Skin epidermis (tissue), 12 donors: Measurements from ENCODE around the gene VPS13C.

Experiments
- H3K27ac ChIP-seq, 21 experiments: fragments of 200-600 bp; sonication (generic) in 11 of 21; one replicate each; pipeline ENCODE4 v1.5.0; 2020; ENCODE audit warnings: mild to moderate bottlenecking in 3 of 21, inconsistent platforms in 2 of 21, moderate library complexity in 2 of 21
- H3K4me3 ChIP-seq, 7 experiments: fragments of 200-600 bp; sonication (generic) in 2 of 7; one replicate each; pipeline ENCODE4 v1.5.0; 2020; ENCODE audit warnings: inconsistent platforms in 2 of 7, mild to moderate bottlenecking in 2 of 7, moderate library complexity in 1 of 7

VPS13C gene

DNA sequence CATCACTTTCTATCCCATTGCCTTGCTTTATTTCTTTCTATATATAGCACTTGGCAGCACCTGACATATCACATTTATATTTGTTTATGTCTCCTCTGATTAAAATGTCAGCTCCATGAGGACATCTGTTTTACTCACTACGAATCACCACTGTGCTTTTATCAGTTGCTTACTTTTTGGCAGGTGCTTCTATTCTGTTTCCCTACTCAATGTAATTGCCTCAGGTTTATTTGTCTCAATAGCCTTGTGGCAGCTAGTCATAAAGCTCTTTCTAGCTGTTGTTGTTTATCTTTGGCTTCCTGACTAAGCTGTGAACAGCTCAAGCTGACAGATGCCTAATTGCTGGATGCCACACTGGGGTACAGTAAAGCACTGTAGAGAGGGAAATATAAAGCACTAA is 85.5 kb downstream of the VPS13C start:
- no peak overlapping the region for H3K27ac ChIP-seq

DNA sequence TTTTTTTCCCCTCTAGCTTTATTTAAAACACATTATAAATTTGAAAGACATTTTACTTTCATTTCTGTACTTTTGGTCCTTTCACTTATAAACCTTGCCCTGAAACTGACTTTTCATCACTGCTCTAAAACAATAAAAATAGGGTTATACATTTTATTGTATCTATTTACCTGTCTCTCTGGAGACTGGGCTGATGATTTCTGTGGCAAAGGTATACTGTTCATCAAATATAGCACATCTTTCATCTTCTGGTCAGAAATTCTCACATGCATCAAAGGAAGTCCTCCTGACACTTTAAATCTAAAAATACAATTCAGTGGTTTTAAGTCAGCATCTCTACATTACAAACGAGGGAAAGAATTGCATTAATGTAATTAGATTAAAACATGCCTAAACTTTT is 86.1 kb downstream of the VPS13C start:
- no peak overlapping the region for H3K27ac ChIP-seq

More for the DNA sequence above, 85.5 kb downstream of the VPS13C start:
- no peak overlapping the region for H3K4me3 ChIP-seq

DNA sequence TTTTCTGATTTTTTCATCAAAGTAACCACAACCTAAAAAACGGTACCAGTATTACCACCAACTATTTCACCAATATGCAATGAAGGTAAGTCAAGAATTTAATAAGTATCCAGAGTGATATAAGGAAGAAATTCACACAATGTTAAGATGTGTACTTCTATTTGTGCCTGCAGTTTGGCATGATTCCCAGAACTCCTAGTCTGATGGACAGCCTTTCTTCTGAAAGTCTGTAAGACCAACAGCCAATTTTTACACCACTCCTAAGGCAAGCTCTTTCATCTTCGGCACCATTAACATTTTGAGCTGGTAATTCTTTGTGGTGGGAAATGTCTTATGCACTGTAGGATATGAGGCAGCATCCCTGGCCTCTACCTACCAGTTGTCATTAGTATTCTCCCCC is 108.3 kb downstream of the VPS13C start:
- Histone ChIP-seq H3K4me3 (no peak overlapping the region), H3K27ac (no peak overlapping the region)

More for the DNA sequence above, 86.1 kb downstream of the VPS13C start:
- H3K4me3 ChIP-seq: no peak overlapping the region

DNA sequence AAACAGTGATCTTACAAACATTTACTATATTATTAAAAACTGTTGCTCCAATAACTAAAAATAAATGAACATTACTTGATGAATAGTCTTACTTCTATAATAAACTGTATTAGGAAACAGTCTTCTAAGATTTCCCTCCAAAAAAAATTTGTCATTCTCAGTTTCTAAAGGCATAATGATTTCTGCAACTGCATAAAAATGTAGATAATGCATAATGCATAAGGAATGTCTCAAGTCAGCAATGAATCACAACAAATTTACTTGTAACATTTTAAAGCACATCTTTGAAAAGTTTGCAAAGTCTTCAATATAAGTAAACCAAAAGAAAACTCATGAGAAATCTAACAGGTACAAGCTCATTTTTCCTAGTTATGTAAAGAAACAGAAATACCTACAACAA is 113.5 kb downstream of the VPS13C start:
- H3K27ac ChIP-seq: no peak overlapping the region
- no peak overlapping the region for H3K4me3 ChIP-seq

DNA sequence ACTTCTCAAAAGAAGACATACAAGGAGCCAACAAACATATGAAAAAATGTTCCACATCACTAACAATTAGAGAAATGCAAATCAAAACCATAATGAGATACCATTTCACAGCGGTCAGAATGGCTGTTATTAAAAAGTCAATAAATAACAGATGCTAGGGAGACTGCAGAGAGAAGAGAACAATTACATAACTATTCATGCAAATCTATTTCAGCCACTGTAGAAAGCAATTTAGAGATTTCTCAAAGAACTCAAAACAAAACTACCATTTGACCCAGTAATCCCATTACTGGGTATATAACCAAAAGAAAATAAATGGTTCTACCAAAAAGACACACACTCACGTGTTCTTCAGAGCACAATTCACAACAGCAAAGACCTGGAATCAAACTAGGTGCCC is 116.3 kb downstream of the VPS13C start:
- no peak overlapping the region for H3K4me3 ChIP-seq
- H3K27ac ChIP-seq: no peak overlapping the region

DNA sequence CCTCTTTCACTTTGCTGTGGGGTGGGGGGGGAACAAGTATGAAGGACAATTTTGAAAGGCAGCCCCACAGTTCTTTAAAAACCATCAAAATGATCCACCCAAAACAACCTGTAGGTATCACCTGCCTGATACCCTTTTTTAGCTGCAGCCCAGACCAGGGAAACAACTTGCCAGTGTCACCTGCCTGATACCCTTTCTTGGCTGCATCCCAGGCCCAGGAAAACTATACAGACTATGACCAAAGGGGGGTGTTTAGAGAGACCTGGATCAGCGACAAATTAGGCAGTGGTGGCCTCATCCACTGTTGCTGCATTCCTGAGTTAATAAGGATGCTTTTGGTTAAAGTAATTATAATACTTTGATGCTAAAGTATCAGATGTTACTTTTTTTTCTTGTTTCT is 122.0 kb downstream of the VPS13C start:
- H3K4me3 ChIP-seq: no peak overlapping the region

DNA sequence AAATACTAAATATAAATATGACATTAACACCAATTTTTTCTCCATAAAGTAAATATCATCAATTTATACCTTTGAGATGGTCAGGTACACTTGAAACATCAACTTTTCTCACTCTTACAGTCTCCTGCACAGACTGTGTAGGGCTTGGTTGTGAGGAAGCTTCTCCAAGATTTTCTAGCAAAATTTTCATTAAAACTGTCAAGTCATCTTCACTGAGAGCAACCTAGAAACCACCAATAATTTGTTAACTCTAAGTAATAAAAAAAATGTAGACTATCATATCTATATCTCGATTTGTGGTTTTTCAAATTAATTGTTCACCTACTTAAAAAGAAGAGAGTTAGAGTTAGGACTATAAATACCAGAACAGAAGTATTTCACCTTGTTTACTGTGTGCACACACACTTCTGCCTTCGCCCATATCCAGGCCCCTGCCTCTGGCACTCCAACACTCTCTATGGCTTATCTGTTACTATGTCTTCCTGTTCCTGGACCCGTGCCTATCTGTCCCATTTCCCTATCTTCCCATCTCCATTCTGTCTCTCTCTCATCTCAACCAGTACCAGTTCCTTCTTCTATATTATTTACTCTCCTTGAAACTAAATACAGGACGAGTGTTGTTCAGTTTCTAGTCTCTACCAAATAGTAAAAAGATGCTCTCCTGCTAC is 123.6 kb downstream of the VPS13C start:
- Histone ChIP-seq H3K27ac (no peak overlapping the region), H3K4me3 (no peak overlapping the region)

More for the DNA sequence above, 122.0 kb downstream of the VPS13C start:
- no peak overlapping the region for H3K27ac ChIP-seq

DNA sequence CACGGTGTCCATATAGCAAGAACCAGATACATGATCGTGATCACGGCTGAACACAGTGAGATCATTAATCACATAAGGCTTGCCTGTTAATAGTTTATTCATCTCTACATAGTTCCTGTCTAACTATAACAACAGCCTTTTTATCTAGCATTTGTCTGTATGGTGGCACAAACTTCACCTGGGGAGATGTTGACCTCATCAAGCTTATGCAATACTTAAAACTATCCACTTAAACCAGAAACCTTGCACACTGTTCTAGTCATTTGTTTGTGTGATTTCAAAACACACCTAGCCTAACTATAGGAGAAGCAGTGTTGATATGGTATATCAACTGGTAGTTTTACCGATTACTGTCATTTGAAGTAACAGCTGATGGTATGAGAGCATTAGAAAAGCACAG is 124.8 kb downstream of the VPS13C start:
- no peak overlapping the region for H3K4me3 ChIP-seq
- H3K27ac ChIP-seq: no peak overlapping the region

DNA sequence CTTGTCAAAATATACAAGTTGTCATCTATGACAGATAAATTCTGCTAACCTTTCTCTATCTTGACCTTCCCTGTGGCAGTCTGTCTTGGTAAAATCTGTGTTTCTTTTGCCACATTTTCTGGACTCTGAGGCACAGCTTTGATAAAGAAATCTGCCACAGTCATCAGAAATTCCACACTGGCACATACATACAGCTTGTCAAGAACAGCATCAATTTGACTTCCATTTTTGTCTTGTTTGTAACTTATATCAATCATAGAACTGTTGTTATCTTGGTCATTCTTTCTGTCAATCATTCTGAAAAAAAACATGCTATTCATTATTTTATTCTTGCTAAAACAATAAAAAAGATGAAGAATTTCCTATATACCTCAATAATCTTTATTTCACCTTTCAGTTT is 130.8 kb downstream of the VPS13C start:
- H3K27ac ChIP-seq: no peak overlapping the region

DNA sequence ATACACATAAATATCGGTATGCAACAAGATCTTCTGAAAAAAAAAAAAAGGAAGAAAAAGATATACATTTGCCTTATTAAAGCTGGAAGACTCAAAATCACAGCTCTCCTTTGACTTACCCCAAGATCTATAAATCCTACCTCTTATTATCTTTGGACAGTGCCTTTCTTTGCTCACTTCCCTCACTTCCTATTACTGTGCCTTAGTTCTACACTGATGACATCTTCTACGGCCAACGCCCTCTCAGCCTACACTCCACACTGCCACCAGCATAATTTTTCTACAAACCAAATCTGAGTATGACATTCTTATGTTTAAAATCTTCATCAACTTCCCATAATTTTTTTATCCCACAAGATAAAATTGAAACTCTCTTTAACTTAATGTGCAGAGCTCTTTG is 137.1 kb downstream of the VPS13C start:
- H3K4me3 ChIP-seq: no peak overlapping the region
- no peak overlapping the region for H3K27ac ChIP-seq

More for the DNA sequence above, 130.8 kb downstream of the VPS13C start:
- no peak overlapping the region for H3K4me3 ChIP-seq

DNA sequence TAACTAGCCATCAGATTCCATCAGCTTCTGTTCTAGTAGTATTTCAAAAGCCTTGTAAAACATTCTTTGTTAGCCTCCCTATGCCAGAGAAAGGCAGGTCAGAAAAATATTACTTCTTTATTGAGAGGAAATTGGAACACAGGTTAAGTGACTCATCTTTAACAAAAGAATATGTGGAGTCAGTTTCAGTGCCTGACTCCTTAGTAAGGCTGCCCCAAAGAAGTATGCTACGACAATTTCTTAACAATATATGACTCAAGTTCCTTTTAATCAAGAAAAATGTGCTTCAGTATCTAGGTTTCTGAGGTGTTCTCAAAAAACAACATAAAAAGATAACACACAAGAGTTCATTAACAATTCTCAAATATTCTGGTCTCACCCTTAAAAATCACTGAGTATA is 139.2 kb downstream of the VPS13C start:
- Histone ChIP-seq H3K27ac (no peak overlapping the region), H3K4me3 (no peak overlapping the region)

DNA sequence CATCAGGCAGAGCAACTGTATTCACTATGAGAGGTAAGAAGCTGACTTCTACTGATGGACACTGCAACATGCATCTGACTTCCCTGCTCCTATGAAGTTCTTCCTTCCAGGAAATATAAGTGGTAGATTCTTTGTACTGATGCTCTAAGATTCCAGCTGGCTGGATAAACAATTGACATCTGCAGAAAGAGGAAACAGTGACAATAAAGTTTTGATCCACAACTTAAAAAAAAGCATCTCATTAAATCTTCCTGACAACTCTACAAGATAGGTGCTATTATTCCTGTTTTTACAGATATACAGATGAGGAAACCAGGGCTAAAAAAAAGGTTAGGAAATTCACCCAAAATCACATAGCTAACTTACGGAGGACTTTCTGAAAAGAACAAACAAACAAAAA is 142.8 kb downstream of the VPS13C start:
- no peak overlapping the region for H3K27ac ChIP-seq
- no peak overlapping the region for H3K4me3 ChIP-seq

DNA sequence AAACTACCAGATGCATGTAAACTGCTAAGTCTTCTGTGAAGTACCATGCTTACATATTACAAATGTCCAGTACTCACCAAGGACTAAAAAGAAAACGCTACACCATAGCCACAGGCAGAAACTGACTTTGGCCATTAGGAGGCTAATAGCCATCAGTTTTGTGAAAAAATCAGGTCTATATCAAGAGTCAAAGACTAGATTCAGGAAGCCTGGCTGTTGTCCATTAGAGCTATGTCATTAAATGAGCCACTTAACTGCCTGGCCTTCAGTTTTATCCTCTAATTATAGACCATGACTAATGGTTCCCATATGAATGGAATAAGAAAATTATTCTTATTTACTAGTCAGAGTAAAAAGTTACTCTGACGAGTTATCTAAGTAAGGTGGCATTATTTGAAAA is 144.1 kb downstream of the VPS13C start:
- H3K4me3 ChIP-seq: no peak overlapping the region

DNA sequence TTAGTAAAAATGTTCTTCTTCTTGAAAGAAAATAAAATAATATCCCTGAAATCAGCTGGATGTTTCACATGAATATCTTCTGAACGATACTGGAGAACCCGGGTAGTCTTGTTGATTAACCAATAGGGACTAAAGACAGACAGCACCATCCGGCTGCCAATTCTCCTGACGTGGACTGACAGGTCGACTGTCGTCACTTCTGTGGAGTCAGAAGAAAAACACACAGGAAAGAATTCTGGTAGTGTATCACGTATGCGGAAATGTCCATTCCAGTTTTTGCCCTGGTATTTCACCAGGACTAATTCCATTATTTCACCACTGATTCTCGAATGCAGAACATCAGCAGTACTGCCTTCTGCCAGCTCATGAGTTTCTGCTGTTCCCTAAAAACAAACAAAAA is 144.6 kb downstream of the VPS13C start:
- H3K4me3 ChIP-seq: no peak overlapping the region

More for the DNA sequence above, 144.1 kb downstream of the VPS13C start:
- H3K27ac ChIP-seq: peak overlapping the region in 2 of 21 experiments; percentile 22 to 29

DNA sequence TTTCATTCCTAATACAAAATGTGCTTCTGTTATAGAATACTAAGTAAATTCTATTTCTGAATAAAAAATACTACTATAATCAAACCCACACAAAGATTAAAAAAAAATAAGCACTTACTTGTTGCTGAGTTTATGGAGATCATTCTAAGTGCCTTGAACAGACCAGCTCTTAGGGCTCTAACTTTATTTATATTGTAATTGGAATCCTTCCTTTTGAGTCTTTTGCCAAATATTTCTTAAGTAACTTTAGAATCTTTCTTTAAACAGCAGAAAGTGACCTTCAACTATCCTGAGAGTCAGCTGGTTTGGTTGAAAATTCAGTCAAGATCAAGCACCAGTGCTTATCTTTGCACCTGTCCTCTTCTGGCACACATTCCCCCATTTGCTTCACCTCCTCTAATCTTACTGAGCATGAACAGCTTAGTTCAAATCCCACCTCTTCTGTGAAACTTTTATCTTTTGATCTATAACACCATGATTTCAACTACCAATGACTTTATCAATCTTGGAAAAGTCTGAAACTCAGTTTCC is 149.3 kb downstream of the VPS13C start:
- H3K27ac ChIP-seq: no peak overlapping the region
- H3K4me3 ChIP-seq: no peak overlapping the region

More for the DNA sequence above, 144.6 kb downstream of the VPS13C start:
- H3K27ac ChIP-seq: peak overlapping the region in 2 of 21 experiments; percentile 22 to 29

DNA sequence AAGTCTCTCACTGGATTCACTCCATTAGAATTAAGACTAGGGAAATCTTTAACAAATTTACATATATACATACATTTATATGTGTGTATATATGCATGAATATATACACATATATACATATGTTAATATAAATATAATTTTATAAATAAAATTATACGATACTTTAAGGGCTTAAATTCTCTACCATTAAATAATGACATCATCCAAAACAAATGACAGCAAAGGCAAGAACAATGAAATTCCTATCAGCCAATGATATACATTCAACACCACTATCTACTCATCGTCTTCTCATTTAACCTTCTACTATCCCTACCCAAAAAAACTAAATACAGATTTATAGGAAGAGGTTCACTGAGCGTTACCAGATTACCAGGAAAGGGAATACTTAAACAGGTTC is 152.0 kb downstream of the VPS13C start:
- no peak overlapping the region for H3K4me3 ChIP-seq
- no peak overlapping the region for H3K27ac ChIP-seq

DNA sequence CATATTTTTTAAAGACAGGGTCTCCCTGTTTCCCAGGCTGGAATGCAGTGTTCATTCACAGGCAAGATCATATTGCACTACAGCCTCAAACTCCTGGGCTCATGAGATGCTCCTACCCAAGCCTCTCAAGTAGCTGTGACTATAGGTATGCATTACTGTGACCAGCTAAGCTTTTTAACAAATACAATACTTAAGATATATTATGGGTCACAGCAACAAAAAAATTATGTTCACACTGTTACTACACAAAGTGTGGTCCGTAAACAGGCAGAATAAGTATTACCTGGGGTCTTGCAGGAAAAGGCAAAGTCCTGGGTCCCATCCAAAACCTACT is 152.5 kb downstream of the VPS13C start:
- H3K4me3 ChIP-seq: no peak overlapping the region
- no peak overlapping the region for H3K27ac ChIP-seq

DNA sequence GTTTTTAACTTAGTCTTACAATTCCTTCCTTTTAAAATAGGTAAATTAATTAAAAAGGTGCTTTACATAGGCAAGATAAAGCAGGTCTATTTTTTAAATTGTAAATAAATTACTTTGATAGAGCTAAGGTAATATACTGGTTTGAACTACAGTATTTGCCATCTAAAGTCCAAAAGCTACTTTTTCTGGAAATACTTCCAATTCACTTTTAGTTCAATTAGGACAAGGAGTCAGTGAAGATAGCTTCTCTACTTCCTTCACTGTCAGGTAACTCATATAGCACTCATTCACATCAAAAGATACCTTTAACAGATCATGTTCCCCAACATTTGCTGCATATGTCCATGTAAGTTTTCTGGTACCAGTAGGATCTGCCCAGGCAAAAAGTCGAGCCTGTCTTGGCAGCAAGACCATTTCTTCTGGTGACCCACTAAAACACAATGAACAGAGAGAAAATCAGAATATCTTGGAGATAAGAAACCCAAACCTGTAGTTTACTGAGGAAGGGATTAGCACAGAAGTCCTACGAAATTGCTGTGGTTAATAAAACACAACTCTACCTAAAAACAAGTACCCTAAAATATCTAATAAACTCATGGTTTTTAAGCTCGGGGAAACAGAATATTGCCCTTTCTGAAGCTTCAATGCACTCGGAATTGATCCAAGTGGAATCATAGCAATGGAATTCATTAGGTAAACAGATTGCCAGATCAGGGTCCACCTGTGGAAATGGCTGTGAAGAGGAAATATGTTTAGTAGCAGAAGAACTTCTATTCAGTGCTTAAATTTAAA is 153.1 kb downstream of the VPS13C start:
- Histone ChIP-seq H3K27ac (no peak overlapping the region), H3K4me3 (no peak overlapping the region)

DNA sequence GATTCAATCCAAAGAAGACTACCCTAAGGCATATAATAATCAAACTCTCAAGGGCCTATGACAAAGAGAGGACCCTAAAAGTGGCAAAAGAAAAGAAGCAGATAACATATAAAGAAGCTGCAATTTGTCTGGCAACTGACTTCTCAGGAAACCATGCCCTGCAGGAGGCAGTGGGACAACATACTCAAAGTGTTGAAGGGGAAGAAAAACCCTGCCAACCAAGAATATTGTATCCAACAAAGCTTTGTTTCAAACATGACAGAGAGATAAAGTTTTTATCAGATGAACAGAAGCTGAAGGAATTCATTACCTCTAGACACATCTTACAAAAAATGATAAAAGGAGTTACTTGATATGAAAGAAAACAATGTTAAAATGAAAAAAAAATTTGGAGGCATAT is 167.1 kb downstream of the VPS13C start:
- H3K4me3 ChIP-seq: no peak overlapping the region
- no peak overlapping the region for H3K27ac ChIP-seq

DNA sequence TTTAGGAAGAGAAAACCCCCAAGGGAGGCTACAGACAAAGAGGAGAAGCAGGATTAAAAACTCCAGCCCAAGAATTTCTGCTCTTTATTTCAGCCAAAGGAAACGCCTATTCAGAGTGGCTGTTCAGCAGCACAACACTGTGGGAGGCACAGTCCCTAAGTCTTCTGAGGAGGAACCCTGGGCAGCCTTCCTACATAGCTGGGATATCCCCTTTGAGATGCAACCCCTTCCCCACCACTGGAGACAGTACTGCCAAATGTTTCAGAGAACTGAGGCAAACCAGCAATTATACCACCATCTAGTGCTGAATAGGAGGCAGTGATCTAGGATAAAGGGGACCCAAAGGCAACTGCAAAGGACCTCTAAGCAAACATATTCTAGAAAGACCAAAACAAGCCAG is 168.1 kb downstream of the VPS13C start:
- no peak overlapping the region for H3K27ac ChIP-seq
- H3K4me3 ChIP-seq: no peak overlapping the region

DNA sequence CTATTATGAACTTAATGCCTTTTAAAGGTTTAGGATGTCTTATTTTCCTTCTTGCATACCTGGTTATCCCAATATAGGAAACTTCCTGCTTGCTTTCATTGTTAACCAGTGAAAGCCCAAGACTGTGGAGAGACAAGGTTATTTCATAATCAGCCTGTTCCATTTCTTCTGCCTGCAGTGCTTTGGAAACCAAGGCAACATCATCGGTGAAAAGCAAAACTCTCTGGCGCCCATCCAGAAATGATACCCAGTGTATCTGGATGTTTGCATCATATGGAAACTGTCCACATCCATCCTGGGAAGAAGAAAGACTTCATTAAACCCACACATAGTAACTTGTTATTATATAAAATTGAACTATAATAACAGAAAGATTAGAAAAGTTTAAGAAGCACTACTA is 170.1 kb downstream of the VPS13C start:
- H3K4me3 ChIP-seq: no peak overlapping the region
- no peak overlapping the region for H3K27ac ChIP-seq
